Measurements from ENCODE around the gene MAP4K2.

Gene MAP4K2

DNA sequence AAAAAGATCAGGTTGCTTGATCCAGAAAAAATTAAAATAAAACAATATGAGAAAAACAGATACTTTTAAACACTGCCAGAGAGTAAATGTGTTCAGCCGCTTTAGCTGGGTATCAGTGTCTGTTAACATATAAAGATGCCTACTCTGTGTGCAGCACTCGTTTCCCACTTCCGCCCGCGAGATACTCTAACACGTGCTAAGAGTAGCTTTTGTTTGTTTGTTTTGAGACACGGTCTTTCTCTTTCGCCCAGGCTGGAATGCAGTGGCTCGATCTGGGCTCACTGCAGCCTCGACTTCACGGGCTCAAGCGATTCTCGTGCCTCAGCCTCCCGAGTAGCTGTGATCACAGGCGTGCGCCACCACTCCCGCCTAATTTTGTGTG, 7.9 kb upstream of the MAP4K2 start:
- peak; percentile 43 to 57 for DNase-seq

DNA sequence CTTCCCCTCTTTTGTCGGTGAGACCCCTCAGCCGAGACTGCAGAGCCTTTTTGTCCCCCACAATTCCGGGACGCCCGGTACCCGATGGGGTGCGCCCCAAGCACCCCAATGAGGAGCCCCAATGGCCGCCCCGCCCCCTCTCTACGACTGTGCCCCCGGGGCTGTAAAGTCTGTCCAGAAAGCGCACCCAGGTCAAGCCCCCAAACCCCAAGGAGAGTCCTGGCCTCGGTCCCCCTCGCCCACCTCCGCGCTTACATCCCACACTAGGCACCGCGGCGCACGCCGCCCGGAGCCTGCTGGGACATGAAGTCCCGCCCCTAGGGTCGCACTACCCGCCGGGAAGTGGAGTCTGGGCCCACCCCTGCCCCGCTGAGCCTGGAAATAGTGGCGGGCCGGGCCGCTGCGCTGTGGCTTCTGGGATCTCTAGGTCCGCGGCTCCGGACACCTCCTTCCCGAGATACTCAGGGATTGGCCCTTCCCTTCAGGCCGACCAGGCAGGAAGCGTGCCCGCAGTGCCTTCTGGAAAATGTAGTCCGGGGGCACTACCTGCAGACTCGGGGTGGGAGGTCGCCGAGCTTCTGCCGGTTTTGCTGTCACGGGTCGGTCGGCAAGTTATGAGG, 7.4 kb upstream of the MAP4K2 start, which contains the start of gene MEN1:
Gene MEN1, minus strand, starts transcription at position 281 of the 620 bp plus-strand sequence. CDS start 442 bp downstream, outside the sequence.
- DNase-seq: peak; percentile 79 to 80

DNA sequence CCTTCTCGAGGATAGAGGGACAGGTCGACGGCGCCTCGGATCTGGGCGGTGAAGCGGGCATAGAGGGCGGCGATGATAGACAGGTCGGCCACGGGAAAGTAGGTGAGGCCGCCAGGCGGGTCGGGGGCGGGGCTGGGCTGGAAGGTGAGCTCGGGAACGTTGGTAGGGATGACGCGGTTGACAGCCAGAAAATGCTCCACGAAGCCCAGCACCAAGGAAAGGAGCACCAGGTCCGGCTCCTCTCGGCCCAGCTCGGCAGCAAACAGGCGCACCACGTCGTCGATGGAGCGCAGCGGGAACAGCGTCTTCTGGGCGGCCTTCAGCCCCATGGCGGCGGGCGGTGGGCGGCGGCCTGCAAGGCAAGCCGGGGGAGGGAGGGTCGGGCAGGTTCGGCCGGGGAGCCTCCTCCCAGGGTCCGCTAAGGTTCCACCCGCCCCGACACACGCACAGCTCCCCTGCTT, 6.8 kb upstream of the MAP4K2 start:
- peak in 1 of 2 donors; percentile 18 for DNase-seq

DNA sequence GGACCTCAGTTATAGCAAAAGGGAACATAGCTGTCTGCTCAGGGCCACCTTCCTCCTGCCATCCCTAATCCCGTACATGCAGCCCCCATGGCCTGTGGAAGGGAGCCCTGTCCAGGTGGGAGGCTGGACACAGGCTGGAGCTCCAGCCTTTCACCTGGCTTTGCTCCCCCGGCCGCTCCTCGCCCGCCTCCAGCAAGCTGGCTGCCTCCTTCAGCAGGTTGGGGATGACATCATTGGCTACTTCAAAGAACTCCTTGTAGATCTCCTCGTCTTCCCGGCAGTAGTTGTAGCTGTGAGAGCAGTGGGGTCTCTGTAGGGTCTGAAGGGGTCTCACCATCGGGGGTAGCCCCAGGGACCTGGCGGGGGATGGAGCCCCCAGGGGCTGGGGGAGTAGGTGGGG, 2.5 kb upstream of the MAP4K2 start:
- no peak for DNase-seq

DNA sequence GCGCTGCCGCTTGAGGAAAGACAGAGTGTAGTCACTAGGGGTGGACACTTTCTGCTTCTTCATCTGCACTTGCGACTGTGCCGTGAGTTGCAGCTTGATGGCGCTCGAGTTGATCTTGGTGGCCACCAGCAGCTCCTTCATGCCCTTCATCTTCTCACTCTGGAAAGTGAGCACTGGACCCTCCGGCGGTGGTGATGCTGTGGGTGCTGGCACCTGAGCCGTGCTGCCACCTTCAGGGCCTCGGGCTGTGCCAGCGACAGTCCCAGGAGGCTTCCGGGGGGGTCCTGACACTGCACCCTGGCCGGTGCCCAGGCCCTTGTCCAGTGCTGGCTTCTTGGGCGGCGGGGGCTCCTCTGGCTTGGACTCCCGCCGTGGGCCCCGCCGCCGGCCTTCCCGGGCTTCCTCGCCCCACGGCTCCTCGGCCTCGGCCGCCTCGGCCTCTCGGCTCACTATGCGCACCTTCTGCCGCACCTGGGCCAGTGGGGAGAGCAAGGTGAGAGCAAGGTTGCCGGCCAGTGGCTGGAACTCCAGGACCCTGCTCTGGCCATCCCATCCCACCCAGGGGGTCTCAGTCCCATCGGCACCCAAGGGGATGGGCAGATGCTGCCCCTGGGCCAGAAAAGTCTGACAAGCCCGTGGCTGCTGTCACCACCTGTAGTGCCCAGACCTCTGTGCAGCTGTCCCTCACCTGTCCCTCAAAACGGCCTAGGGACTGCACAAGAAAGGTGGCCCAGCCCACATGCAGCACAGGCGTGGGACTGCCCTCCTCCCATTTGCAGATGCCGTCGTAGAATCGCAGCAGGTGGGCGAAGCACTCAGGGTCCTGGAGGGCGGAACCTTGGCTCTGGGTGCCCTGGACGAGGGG, 1.6 kb upstream of the MAP4K2 start:
- no peak for DNase-seq

DNA sequence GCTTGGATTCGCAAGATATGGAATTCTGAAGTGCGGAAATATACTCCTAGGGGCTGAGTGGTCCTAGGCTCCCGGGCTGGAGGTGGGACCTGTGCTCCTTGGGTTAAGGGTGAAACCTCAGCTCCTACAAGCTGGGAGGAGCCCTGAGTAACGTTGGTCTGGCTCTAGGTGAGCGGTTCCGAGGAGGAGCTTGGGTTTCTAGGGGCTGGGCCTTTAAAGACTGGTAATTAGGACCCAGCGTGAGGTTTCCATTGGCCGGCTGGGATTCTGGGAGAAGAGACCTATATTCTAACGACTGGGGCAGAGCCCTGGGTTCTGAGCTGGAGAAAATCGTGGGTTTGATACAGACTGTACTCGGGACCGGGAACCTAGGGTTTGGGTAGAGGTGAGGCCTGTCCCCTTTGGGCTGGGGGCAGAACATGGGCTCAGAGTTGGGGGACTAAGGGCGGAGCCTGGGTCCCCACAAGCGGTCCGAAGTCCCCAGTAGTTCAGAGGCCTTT, 882 bp upstream of the MAP4K2 start:
- peak in 1 of 2 donors; percentile 21 for DNase-seq

DNA sequence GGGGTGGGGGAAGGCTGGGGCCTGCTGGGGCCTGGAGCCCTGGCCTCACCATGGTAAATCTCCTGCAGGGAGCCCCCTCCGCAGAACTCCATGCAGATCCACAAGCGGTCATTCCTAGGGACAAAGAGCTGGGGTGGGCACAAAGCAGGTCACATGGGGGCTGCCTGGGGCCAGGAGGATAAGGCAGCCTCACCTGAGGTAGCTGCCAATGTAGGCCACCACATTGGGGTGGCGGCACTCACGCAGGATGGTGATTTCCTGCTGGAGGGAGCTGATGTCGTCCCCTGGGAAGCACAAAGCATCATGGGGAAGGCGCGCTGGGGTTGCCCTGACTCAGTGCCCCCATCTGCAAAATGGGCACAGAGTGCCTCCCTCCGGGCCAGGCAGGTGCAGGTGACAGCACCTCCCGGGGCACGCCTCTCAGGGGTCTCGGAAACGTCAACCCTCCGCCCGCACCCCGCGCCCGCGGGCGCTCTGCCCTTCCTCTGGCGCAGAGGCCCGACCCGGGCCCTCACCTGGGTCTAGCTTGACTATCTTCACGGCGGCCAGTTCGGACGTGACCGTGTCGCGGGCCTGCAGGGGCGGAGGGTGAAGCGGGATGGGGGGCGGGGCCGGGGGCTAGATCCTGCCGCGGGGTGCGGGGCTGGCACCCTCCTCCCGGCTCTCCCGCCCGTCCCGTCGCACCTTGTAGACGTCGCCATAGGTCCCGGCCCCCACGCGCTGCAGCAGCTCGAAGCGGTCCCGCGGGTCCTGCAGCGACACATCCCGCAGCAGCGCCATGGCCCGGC, 450 bp downstream of the MAP4K2 start:
- DNase-seq: peak in 1 of 2 donors; percentile 44

DNA sequence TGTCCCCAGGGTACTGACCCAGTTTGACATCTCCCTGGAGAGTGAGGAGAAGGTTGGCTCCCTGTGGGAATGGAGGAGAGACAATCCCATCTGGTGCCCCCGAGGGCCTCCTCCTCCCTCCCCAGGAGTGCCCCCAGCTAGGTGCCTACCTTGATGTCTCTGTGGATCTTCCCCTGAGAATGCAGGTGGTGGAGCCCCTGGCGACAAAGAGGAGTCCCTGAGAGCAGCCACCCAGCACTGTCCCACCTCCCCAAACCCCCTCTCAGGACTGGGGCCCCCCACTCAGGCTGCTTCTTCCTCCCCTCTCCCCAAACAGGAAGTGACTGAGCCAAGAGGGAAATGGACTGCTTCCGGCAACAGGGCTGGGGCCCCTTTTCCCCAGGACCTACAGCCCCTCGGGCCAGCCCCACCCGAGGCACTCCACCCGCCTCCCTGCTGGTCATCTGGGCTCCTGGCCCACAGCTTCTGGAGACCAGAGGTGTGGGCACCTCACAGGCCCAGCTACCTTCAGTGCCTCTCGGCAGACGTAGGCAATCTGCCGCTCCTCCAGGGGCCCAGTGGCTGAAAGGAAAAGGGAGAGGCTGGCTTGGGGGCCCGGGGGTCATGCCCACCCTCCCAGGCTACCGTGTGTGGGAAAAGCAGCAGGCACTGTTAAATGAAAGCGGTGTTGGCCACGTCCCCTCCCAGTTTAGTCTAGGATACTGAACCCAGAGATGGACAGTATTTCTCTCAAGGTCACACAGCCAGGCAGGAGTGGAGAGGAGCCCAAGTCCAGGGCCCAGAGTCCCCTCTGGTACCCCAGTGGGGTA, 1.2 kb downstream of the MAP4K2 start:
- peak in 1 of 2 donors; percentile 9 for DNase-seq

DNA sequence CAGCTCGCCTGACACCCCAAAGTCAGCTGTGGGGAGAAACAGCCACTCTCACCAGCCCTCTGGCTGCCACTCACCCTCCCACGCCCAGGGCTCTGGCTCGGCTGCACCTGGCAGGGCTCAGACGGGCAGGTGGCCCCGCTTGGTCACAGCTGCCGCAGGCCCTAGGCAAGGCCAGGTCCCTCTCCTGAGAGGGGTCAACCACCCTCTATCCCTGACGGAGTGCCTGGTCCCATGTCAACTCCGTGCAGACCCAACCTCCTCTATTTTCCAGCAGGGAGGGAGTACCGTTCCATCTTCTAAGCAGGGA, 1.9 kb downstream of the MAP4K2 start:
- peak in 1 of 2 donors; percentile 11 for DNase-seq

DNA sequence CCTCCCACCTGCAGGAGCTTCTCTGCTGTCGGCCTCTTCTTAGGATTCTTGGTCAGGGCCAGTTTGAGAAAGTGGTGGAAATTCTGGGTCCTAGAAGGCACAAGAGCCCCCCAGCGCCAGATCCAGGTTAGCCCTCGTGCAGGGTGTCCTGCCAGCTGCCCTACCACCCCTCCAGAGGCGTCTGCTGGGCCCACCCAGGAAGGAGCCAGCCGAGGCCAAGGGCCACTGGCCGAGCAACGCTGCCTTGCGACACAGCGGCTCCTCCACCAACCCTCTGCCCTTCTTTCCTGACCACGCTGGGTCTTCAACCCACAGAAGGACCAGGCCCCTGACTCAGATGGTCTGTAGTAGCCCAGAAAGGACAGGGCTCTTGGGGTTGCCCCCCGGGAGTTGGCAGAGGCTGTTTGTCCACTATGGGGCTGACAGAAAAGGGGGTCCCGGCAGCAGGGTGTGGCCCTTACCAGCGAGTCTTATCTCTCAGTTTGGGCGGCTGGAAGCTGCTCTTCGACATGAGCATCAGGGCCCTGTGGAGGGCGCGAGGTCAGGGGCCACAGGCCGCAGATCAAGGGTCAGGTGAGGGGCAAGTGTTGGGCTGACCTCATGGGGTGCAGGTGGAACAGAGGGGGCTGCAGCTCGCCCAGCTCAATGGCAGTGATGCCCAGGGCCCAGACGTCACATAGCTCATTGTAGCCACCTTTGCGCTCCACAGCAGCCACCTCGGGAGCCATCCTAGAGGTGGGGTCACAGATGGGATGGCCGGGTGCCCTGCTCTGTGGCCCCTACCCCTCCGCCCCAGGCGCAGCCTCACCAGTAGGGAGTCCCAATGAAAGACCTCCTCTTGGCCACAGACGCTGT, 2.5 kb downstream of the MAP4K2 start:
- DNase-seq: no peak

DNA sequence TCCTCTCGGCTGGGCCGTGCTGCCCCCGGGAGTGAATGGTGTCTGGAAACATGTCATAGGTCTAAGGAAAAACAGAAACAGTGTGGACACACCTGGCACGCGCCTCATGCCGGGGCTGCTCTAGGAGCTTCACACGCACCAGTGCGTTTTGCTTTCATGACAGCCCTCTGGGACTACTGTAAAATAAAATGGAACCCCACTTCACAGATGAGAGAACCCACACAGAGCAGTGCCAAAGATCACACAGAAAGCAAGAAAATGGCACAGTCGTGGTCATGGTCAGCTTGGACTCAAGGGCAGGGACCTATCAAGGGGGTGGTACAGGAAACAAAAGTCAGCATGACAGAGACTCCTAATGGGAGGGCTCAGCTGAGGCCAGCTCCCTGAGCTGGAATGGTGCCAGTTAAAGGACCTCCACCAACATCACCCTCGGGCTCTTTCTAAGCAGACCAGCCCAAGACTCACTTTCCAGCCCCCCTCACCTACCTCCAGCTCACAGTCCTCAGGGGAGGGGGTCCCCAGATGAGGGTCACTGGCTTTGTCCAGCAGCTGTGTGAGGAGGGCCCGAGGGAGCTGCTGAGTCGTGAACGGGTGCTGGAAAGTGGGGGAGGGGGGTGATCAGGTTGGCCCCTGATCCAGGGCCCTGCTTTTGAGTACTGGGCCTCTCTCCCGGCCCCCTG, 3.3 kb downstream of the MAP4K2 start:
- peak in 1 of 2 donors; percentile 20 for DNase-seq

DNA sequence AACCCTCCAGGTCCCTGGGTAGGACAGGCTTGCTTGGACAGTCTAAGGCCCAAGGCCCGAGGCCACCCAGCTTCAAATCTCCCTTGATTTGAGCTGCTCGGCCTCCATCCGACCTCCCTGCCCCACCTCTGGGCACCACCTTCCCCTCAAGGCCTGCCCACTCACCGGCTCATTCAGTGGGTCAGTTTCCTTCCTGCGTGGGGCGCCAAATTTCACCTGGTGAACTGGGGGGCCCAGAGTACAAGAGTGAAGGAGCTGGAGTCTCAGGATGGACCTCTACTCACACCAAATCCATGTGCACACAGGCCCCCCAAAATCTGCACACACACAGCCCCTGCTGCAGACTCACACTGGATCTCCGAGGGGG, 3.8 kb downstream of the MAP4K2 start:
- no peak for DNase-seq

DNA sequence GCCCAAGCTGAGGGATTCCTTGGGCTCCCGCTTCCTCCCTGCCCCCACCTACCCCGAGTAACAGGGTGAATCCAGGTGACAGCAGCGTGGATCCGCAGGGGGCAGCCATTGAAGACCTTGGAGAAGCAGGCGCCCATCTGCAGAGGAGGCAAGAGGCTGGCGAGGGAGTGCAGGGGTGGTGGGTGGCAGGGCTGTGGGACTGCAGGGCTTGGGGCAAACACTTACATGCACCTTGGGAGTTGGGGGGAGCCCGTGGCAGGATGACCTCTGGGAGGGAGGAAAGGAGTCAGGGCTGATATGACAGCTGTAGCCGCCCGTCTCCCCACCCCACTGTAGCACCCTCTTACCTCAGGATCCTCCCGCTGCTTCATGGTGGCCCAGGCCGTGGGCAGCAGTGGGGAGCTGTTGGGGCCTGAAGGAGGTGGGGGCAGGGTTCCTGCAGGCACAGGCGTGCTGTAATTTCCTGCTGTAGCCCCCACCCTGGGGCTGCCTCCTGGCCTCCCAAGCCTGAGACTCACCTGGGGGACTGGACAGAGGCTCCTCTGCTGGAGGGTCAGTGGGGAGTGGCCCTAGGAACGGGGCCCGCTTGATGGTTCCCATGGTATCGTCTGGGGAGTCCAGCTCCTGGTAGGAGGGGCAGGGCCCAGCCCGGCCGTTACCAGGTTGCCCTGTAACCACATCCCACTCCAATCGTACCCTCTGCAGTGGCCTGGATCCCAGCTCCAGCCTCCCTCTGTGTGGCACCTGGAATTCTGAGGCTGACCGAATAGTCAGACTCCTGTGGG, 6.1 kb downstream of the MAP4K2 start:
- no peak for DNase-seq

DNA sequence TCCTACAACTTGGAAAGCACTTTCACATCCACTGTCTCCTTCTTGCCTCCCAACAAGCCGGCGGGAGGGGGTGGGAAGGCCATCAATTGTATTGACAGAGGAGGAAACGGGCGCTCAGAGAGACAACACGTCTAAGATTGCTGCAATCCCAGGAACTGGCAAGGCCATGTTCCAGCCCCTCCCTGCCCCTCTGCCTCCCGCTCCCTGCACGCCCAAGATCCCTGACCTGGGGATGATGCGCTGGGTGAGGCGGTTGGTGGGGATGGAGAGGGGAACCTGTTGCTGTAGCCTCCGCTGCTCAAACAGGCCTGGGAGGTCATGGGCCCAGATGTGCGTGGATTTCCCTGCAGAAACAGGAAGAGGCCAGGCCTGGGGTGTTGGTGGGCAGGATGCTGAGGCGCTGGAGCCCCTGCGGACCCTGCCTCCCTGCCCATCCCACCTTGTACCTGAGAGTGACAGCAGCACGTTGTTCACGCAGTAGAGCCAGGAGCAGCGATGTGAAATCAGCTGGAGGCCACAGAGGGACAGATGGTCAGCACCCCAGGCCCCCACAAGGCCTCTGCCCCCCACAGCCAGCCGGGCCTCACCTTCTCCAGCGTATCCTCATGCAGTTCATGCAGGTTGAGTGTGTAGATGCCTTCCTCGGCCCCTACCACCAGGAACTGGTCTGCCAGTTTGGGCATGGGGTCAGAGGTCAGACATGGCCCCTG, 6.8 kb downstream of the MAP4K2 start:
- no peak for DNase-seq

DNA sequence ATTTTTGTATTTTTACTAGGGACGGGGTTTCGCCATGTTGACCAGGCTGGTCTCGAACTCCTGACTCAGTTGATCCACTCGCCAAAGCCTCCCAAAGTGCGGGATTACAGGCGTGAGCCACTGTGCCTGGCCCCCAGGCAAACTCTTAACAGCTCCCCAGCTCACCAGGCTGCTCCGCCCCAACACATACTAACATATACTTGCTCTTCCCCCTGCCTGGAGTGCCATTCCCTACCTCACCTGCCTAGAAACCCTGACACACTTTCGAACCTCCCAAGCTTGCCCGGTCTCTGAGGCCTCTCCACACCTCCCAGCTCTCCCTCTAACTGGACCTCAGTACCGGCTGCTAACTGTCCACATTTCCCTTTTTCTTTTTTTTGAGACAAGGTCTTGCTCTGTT, 8.5 kb downstream of the MAP4K2 start:
- no peak for DNase-seq

DNA sequence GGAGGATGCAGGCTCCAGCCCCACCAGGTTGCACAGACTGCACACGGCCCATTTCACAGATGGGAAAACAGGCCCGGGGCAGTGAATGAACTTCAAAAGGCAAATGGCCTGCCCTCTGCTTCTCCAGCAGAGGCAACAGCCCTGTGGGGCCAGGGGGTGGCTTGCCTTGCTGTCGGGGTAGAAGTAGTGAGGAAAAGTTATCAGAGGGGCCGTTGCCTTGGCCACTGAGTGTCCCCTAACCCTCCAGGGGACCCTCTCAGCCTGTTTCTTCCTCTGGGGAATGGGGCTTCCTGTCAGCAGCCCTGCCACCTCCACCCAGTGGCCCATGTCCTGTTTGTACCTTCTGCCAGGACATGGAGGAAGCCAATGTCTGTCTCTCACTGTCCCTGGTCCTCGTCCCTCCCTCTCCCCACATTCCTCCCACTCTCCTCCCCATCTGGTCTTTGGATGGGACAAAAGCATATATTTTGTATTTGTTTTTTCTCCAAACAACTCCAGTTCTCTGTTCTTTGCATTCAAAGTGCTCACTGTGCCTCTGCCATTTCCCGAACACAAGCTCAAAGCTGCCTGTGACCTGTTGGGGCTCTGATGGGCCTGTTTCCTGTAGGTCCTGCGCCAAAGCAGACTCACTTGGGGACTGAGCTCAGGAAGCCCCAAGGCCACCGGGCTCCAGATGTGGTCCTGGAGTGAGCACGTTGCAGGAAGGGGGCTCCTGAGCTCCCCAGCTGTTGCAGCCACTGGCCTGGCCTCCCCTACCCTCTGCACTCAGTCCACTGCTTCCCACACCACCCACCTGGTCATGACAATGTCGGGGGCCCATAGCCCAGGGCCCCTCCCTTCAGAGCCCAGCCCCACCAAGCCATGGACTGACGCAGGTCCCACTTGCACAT, 9.5 kb downstream of the MAP4K2 start:
- no peak for DNase-seq

DNA sequence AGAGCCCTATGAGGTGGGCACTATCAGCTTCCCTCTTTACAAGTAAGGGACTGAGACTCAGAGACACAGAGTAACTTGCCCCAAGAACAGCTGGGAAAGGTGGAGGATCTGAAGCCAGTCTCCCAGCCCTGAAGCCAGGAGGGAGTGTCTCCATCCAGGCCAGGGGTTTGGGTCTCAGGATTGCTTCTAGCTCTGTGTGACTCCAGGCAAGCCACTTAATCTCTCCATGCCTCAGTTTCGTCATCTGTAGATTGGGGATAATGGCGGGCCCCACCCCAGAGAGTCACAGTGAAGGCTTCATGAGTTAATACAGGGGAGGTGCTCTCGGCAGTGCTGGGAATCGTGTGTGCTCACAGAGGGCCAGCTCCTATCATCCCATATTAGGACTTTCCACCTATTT, 10.5 kb downstream of the MAP4K2 start:
- no peak for DNase-seq

DNA sequence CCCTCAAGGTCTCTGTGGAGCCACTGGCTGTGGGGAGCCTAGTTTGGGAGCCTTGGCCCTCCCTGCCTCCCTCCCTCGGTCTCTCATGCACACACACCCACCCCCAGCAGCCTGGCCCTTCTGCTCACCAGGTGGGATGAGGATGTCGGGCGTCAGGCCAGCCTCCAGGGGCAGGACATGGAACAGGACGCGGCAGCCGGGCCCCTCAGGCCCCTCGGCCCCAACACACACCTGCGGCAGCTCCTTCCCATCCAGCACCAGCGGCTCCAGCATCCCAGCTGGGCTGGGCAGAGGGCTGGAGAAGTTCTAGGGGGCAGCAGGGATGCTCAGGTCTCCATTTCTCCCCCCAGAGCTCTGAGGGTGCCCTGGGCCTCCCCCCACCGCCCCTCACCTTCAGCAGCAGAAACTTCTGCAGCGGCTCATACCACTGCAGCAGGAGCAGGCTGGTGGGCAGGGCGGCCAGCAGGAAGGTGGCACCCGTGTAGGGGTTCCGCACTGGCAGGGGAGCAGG, 11.2 kb downstream of the MAP4K2 start:
- no peak for DNase-seq
